Peyer's patch (tissue), 4 donors: ENCODE data around the gene FOXRED1. TPM values are rescaled to one million over a fixed set of nuclear protein-coding genes. Genes with fewer than 3 reads are reported as not detected.

Experiments
- DNase-seq, 3 donors: peaks; one replicate each; pipeline ENCODE4 v3.0.0-alpha.2; 2017 to 2019
- H3K27ac ChIP-seq, 4 donors: fragments of 200-600 bp; sonication (generic); one replicate each; pipeline ENCODE4 v1.5.1; 2016 to 2019
- H3K27me3 ChIP-seq, 2 donors: fragments of 200-600 bp; sonication (generic); one replicate each; pipeline ENCODE4 v1.5.1; 2019
- H3K36me3 ChIP-seq, 3 donors: fragments of 200-600 bp; sonication (generic); one replicate each; pipeline ENCODE4 v1.5.1; 2016 to 2019
- H3K4me1 ChIP-seq, 4 donors: fragments of 200-600 bp; sonication (generic); one replicate each; pipeline ENCODE4 v1.5.1; 2016 to 2019
- H3K4me3 ChIP-seq, 4 donors: fragments of 200-600 bp; sonication (generic); 1 replicate in 3 of 4; 2 replicates in 1 of 4; pipeline ENCODE4 v1.5.1; 2016 to 2019; ENCODE audit warnings: mild to moderate bottlenecking in 1 of 4
- H3K9me3 ChIP-seq, 4 donors: fragments of 200-600 bp; sonication (generic); one replicate each; pipeline ENCODE4 v1.5.1; 2016 to 2019; ENCODE audit warnings: mild to moderate bottlenecking in 1 of 4
- CTCF ChIP-seq, 6 experiments: fragments of 450-650 bp in 4 of 6; fragments of 200-600 bp in 2 of 6; sonication (generic) in 1 of 6; IDR thresholded peaks; one replicate each; pipeline ENCODE4 v1.5.1; 2017 to 2019; ENCODE audit warnings: antibody characterized with exemption in 6 of 6, mild to moderate bottlenecking in 3 of 6, moderate library complexity in 1 of 6
- POLR2A ChIP-seq, 2 donors: fragments of 450-650 bp; IDR thresholded peaks; one replicate each; pipeline ENCODE4 v1.5.1; 2017; ENCODE audit warnings: antibody characterized with exemption in 2 of 2, mild to moderate bottlenecking in 2 of 2, moderate library complexity in 2 of 2
- total RNA-seq, 4 donors: library from RNA; depleted of rRNA; stranded (reverse); fragments of >200 nt; gene quantifications; one replicate each; pipeline ENCODE4 v1.1.0, GENCODE V29; 2016

Gene FOXRED1
- total RNA-seq, 4 donors from 2014 or later, result 15.9 to 47.9 (median 22.9) TPM

GRCh38 chr11:126312961-126313360, 44.0 kb downstream of the FOXRED1 start:
- peak in 1 of 3 donors; percentile 43 for DNase-seq
- Histone ChIP-seq H3K36me3 (no peaks in the 10 kb centered on the region), H3K27ac (no peak overlapping the region)

GRCh38 chr11:126313826-126314225, 44.9 kb downstream of the FOXRED1 start:
- H3K27me3 ChIP-seq, result no peaks in the 10 kb centered on the region
- TF ChIP-seq POLR2A (IDR thresholded peaks at IDR 0.05) (no peak), CTCF (IDR thresholded peaks at IDR 0.05) (no peak)
- peak in 1 of 3 donors; percentile 7 for DNase-seq
- H3K4me3 ChIP-seq, result no peak overlapping the region
- peaks cover 0 to 21% (median 3%) of the 10 kb centered on the region in 4 donors for H3K4me1 ChIP-seq
- H3K36me3 ChIP-seq, result no peaks in the 10 kb centered on the region
- no peak overlapping the region for H3K27ac ChIP-seq
- no peaks in the 10 kb centered on the region for H3K9me3 ChIP-seq

More at GRCh38 chr11:126312961-126313360, 44.0 kb downstream of the FOXRED1 start:
- Histone ChIP-seq H3K4me1 (peaks cover 0 to 12% (median under 1%) of the 10 kb centered on the region in 4 donors), H3K27me3 (no peaks in the 10 kb centered on the region), H3K9me3 (no peaks in the 10 kb centered on the region), H3K4me3 (no peak overlapping the region)
- TF ChIP-seq CTCF (IDR thresholded peaks at IDR 0.05) (no peak), POLR2A (IDR thresholded peaks at IDR 0.05) (no peak)

DNA sequence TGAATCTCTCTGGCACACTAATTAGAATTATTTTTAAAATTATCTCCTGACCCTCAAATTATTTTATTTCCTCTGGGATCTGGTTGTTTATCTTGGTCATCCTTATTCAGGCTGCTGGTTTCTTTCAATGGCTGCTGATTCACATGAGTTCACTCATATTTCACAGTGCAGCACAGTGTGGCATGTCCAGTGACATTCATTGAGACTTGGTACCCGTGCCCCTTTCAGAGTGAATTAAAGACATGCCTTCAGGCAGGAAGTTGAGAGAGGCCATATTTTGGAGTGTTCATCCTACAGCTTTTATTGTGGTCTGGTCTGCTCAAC, 48.4 kb downstream of the FOXRED1 start:
- DNase-seq, result no peak
- Histone ChIP-seq H3K36me3 (no peaks in the 10 kb centered on the region), H3K27ac (peak overlapping the region; percentile 63 to 82 (median 68)), H3K4me1 (peaks cover 0 to 21% (median 3%) of the 10 kb centered on the region in 4 donors), H3K9me3 (no peaks in the 10 kb centered on the region), H3K4me3 (no peak overlapping the region), H3K27me3 (no peaks in the 10 kb centered on the region)
- TF ChIP-seq CTCF (IDR thresholded peaks at IDR 0.05), result no peak
- TF ChIP-seq POLR2A (IDR thresholded peaks at IDR 0.05), result no peak

DNA sequence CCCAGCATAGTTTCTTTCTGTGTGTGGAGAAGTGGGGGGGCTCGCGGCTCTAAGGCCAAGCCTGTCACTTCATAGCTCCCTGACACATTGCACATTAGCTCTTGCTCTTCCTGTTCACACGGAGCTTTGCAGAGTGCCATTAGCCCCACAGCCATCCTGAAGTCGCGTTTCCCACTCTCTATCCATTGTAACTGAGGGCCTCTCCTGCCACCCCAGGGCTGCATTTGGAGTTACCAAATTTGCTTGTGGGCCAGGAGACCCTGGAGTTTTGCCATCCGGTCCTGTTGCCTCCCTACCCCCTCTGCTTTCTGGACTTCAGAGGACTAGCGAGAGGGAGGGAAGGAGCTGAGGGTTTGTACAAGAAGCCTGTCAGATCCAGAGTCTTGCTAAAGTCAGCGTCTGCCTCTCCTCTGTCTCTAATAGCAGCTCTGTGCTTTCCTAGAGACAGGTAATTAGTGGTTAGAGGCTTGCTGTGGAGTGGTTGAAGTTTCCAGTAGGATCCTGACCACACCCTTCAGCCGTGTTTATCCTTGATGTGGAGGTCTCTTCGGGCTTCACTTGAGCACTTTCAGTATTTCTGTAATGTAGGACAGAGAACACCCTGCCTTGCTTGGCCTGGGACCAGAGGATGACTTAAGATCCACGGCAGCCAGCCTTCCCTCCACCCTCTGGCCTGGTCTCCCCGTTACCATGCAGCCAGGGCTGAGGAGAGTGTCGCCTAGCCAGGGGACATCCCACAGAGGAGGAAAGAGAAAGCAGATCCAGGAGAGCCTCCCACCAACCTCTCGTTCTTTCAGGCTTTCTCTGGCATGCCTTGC, 49.0 kb downstream of the FOXRED1 start:
- Histone ChIP-seq H3K4me3 (peak overlapping the region in 2 of 4 donors; percentile 3 to 20), H3K36me3 (no peaks in the 10 kb centered on the region), H3K27me3 (no peaks in the 10 kb centered on the region), H3K9me3 (no peaks in the 10 kb centered on the region), H3K4me1 (peaks cover 0 to 21% (median 3%) of the 10 kb centered on the region in 4 donors), H3K27ac (peak overlapping the region; percentile 63 to 82 (median 68))
- TF ChIP-seq POLR2A (IDR thresholded peaks at IDR 0.05), result no peak
- no peak for TF ChIP-seq CTCF (IDR thresholded peaks at IDR 0.05)
- DNase-seq, result peak in 2 of 3 donors; percentile 41 to 62

DNA sequence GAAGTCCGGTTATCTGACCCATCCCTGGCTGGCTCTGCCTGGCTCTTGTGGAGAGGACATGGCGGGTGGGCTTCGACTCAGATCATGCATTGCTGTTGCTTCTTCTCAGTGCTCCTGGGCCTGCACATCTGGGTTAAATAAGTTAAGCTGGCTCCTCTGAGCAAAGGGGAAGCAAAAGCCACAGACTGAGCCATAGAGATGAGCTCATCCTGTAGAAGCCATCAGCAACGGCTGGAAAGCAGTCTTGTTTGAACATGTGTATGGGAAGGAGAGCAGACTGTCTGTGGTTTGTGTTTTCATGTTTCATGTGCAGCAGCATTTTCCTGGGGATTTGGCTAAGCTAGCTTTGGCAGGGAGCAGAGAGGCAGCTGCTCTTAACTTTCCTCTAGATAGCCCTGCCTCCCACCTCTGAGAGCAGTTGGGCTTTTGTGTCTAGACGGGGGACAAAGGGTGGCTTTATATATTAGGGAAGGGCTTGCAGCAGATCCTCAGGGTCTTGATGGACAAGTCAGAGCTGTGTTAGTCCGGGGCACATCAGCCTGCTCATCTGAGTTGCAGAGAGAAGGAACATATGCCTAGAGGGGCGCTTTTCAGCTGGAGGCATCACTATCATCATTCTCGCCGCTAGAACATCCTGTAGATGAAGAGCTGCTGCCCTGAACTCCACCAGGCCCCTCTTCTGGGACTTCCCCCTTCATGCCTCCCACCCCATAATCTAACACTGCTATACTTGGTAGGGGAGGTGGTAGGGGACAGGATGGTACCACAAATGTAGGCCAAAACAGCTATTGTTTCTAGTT, 49.8 kb downstream of the FOXRED1 start:
- no peak for TF ChIP-seq CTCF (IDR thresholded peaks at IDR 0.05)
- no peak for TF ChIP-seq POLR2A (IDR thresholded peaks at IDR 0.05)
- Histone ChIP-seq H3K36me3 (no peaks in the 10 kb centered on the region), H3K4me3 (peak overlapping the region in 2 of 4 donors; percentile 3 to 20), H3K4me1 (peaks cover 0 to 21% (median 3%) of the 10 kb centered on the region in 4 donors), H3K27me3 (no peaks in the 10 kb centered on the region), H3K27ac (peak overlapping the region; percentile 63 to 82 (median 68)), H3K9me3 (no peaks in the 10 kb centered on the region)
- DNase-seq, result peak in 1 of 3 donors; percentile 52
